ENCODE results near the gene TNFSF8. TPM values are rescaled to one million over a fixed set of nuclear protein-coding genes. Genes with fewer than 3 reads are reported as not detected.

TNFSF8 gene
- total and polyA plus RNA-seq, 2 of the 8 experiments (the other 6 are each of a cell fraction or from before 2014, with no cell fraction given) = not detected

DNA sequence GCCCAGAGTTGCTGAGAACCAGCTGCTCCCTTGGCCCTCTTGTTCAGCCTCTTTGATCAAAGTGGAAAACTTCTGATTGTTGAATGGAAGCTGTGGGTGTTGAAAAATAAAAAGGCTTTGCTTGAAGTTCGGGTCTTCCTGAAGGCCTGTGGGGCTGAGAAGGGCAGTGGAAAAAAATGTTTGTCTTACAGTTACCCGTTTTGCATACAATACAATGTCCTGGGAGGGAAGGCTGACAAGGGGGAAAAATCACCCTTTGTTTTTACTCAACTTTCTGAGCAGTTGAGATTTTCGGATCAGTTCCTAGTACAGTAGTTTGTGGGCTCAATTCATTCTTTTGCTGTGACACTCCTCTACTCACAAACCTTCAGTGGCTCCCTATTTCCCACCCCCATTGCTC, 2.1 kb upstream of the TNFSF8 start:
- ChIA-PET POLR2A (ENCODE audit: partially characterized antibody) (no interaction called here), CTCF (ENCODE audit: partially characterized antibody) (interaction anchor here (1.0 to 2.9 kb wide), 4 partner anchors 11 to 252 kb away, joined by 3 to 8 read pairs (median 5); partner anchors contain the start of gene TEX48)
- no peak overlapping the region for H4K8ac ChIP-seq (ENCODE audit: extremely low read depth, insufficient read depth, low read length)
- no peak overlapping the region for H3K4ac ChIP-seq (replicated peaks; ENCODE audit: insufficient read length, low read depth, low read length)
- no peak overlapping the region for H3K4me2 ChIP-seq (ENCODE audit: insufficient read depth in 1 of 2, low read depth in 2 of 2, low read length in 2 of 2)
- peaks cover 31 to 61% (median 60%) of the 10 kb centered on the region in 4 experiments for H3K27me3 ChIP-seq (replicated peaks in 1 of 4; ENCODE audit: control insufficient read depth in 3 of 4, extremely low read depth in 1 of 4, insufficient read depth in 3 of 4, low read length in 3 of 4)
- H4K5ac ChIP-seq (ENCODE audit: insufficient read length, low read depth, low read length) = no peak overlapping the region
- no peak overlapping the region for H3K14ac ChIP-seq (ENCODE audit: insufficient read length)
- H2BK15ac ChIP-seq (ENCODE audit: low read length) = no peak overlapping the region
- H3K9me3 ChIP-seq (ENCODE audit: insufficient read depth in 2 of 2, low read depth in 1 of 2, low read length in 1 of 2) = no peaks in the 10 kb centered on the region
- H3K36me3 ChIP-seq (ENCODE audit: control insufficient read depth in 2 of 4, insufficient read depth in 4 of 4, low read length in 3 of 4) = no peaks in the 10 kb centered on the region
- peaks cover 3 to 11% of the 10 kb centered on the region in 2 experiments for H4K20me1 ChIP-seq (replicated peaks in 1 of 2; ENCODE audit: control insufficient read depth in 1 of 2, insufficient read depth in 2 of 2, low read length in 2 of 2)
- H3K9ac ChIP-seq (replicated peaks in 1 of 4; ENCODE audit: extremely low read depth in 1 of 4, low read depth in 3 of 4, low read length in 3 of 4) = no peak overlapping the region
- H2BK20ac ChIP-seq (ENCODE audit: low read length) = no peak overlapping the region
- H3K23me2 ChIP-seq (ENCODE audit: low read depth, low read length) = peaks cover 4% of the 10 kb centered on the region; the same call in 1 of the 2 replicates
- no peak for DNase-seq (ENCODE audit: low read depth in 1 of 2, low spot score in 2 of 2)
- no peaks in the 10 kb centered on the region for H3K79me1 ChIP-seq (ENCODE audit: low read depth, low read length)
- no peak overlapping the region for H2BK120ac ChIP-seq (replicated peaks; ENCODE audit: low read depth, low read length)
- no peaks in the 10 kb centered on the region for H3K4me1 ChIP-seq (replicated peaks in 1 of 4; ENCODE audit: control insufficient read depth in 3 of 4, insufficient read depth in 4 of 4, low read length in 3 of 4)
- no peak overlapping the region for H3K18ac ChIP-seq (ENCODE audit: extremely low read depth, low read length)
- no peak overlapping the region for H3K23ac ChIP-seq (ENCODE audit: insufficient read length)
- FAIRE-seq = no peak
- H3K4me3 ChIP-seq (ENCODE audit: extremely low read depth in 1 of 4, insufficient read depth in 2 of 4, low read depth in 3 of 4, low read length in 4 of 4) = no peak overlapping the region
- no peaks in the 10 kb centered on the region for H3K79me2 ChIP-seq (ENCODE audit: control insufficient read depth in 1 of 2, insufficient read depth in 2 of 2, low read length in 2 of 2)
- no peak overlapping the region for H2AK5ac ChIP-seq (ENCODE audit: low read depth, low read length)
- H4K91ac ChIP-seq (replicated peaks; ENCODE audit: insufficient read length, low read length) = no peak overlapping the region
- H2BK5ac ChIP-seq (ENCODE audit: low read depth, low read length) = no peak overlapping the region
- H3K27ac ChIP-seq (ENCODE audit: low read depth, low read length) = no peak overlapping the region
- WGBS, 2 experiments (ENCODE audit: extremely low coverage in 1 of 2, insufficient coverage in 1 of 2, insufficient read length in 1 of 2, insufficient replicate concordance in 2 of 2, low coverage in 1 of 2, low lambda C conversion rate in 2 of 2, missing lambda C conversion rate in 1 of 2) = 83% methylated on average over 3 of the region's 3 CpGs; no CpG with 5 or more reads in 1 of the 2 experiments
- no peak overlapping the region for H2BK12ac ChIP-seq (ENCODE audit: low read depth, low read length)
- no peak overlapping the region for H3K56ac ChIP-seq (replicated peaks; ENCODE audit: insufficient read length, low read depth, low read length)
- no peak overlapping the region for H2AFZ ChIP-seq (ENCODE audit: low read length)
- TF ChIP-seq RBBP5 (IDR thresholded peaks at IDR 0.05; ENCODE audit: borderline replicate concordance, low read depth, low read length) (no peak), BRCA1 (IDR thresholded peaks at IDR 0.05; ENCODE audit: low read depth, low read length) (no peak), EP300 (IDR thresholded peaks at IDR 0.05; ENCODE audit: borderline replicate concordance in 1 of 2, low read depth in 2 of 2, low read length in 2 of 2) (no peak), CBX8 (IDR thresholded peaks at IDR 0.05; ENCODE audit: borderline replicate concordance, low read depth, low read length) (no peak), POLR2A (IDR thresholded peaks at IDR 0.05; ENCODE audit: control extremely low read depth in 1 of 2, low read depth in 2 of 2, low read length in 2 of 2) (no peak), ASH2L (IDR thresholded peaks at IDR 0.05; ENCODE audit: low read length) (no peak), KDM5A (IDR thresholded peaks at IDR 0.05; ENCODE audit: low read length) (no peak), RNF2 (IDR thresholded peaks at IDR 0.05; ENCODE audit: borderline replicate concordance, low read depth, low read length, missing control alignments, poor library complexity, severe bottlenecking) (no peak), YY1 (IDR thresholded peaks at IDR 0.05; ENCODE audit: low read depth, low read length) (no peak), FOSL1 (IDR thresholded peaks at IDR 0.05; ENCODE audit: insufficient read depth, low read depth, low read length) (no peak), KDM4A (IDR thresholded peaks at IDR 0.05; ENCODE audit: low read depth, low read length, severe bottlenecking) (no peak), TEAD4 (IDR thresholded peaks at IDR 0.05; ENCODE audit: low read depth, low read length) (no peak), SIRT6 (IDR thresholded peaks at IDR 0.05; ENCODE audit: low read length) (no peak), GABPA (IDR thresholded peaks at IDR 0.05; ENCODE audit: borderline replicate concordance, insufficient read depth, low read length) (no peak), SP4 (IDR thresholded peaks at IDR 0.05; ENCODE audit: low read length) (no peak)

Data from H1 (cell line).